GM23248 (cell line): ENCODE data around the gene RELT. TPM values are rescaled to one million over a fixed set of nuclear protein-coding genes. Genes with fewer than 3 reads are reported as not detected.
A peak's percentile ranks its signal among the peaks of the same experiment; 100 is the strongest.

ENCODE experiments used
- DNase-seq: peaks from one replicate; pipeline ENCODE4 v3.0.0-alpha.2; 2015
- H2AFZ ChIP-seq: fragments of 200-600 bp; sonication (generic); 2 replicates; pipeline ENCODE4 v1.6.1; 2016; ENCODE audit warnings: antibody characterized with exemption
- H3F3A ChIP-seq: fragments of 200-600 bp; sonication (generic); 2 replicates; pipeline ENCODE4 v1.6.1; 2016; ENCODE audit warnings: mild to moderate bottlenecking, antibody characterized with exemption, mixed run types; ENCODE audit not compliant: insufficient read depth
- H3K27ac ChIP-seq: fragments of 200-600 bp; sonication (generic); 2 replicates; pipeline ENCODE4 v1.5.1; 2016; ENCODE audit warnings: mild to moderate bottlenecking
- H3K27me3 ChIP-seq: fragments of 200-600 bp; sonication (generic); replicated peaks from 2 replicates; pipeline ENCODE4 v1.6.1; 2016; ENCODE audit warnings: mild to moderate bottlenecking; ENCODE audit not compliant: insufficient read depth
- H3K36me3 ChIP-seq: fragments of 200-600 bp; sonication (generic); 2 replicates; pipeline ENCODE4 v1.6.1; 2016; ENCODE audit warnings: low read depth, mild to moderate bottlenecking
- H3K4me1 ChIP-seq: fragments of 200-600 bp; sonication (generic); 2 replicates; pipeline ENCODE4 v1.6.1; 2016; ENCODE audit warnings: mild to moderate bottlenecking; ENCODE audit not compliant: insufficient read depth
- H3K4me2 ChIP-seq: fragments of 200-600 bp; sonication (generic); one replicate; pipeline ENCODE4 v1.6.1; 2016; ENCODE audit warnings: mild to moderate bottlenecking; ENCODE audit not compliant: unreplicated experiment
- H3K4me3 ChIP-seq: fragments of 200-600 bp; sonication (generic); 2 replicates; pipeline ENCODE4 v1.5.1; 2016; ENCODE audit warnings: mild to moderate bottlenecking
- H3K79me2 ChIP-seq: fragments of 200-600 bp; sonication (generic); 2 replicates; pipeline ENCODE4 v1.6.1; 2016; ENCODE audit warnings: mild to moderate bottlenecking; ENCODE audit not compliant: insufficient read depth
- H3K9ac ChIP-seq: fragments of 200-600 bp; sonication (generic); 2 replicates; pipeline ENCODE4 v1.6.1; 2016; ENCODE audit warnings: mild to moderate bottlenecking
- H3K9me2 ChIP-seq: fragments of 200-600 bp; sonication (generic); 2 replicates; pipeline ENCODE4 v1.6.1; 2016; ENCODE audit warnings: mixed run types, mild to moderate bottlenecking, moderate library complexity; ENCODE audit not compliant: insufficient read depth
- H3K9me3 ChIP-seq: fragments of 200-600 bp; sonication (generic); one replicate; pipeline ENCODE4 v1.6.1; 2017; ENCODE audit warnings: low read depth
- H4K20me1 ChIP-seq: fragments of 200-600 bp; sonication (generic); 2 replicates; pipeline ENCODE4 v1.6.0; 2016; ENCODE audit not compliant: insufficient read depth
- EZH2 ChIP-seq: fragments of 200-600 bp; sonication (generic); IDR thresholded peaks from 2 replicates; pipeline ENCODE4 v1.6.1; 2018; ENCODE audit warnings: antibody characterized with exemption, mild to moderate bottlenecking; ENCODE audit not compliant: insufficient read depth, poor library complexity, severe bottlenecking
- EZH2phosphoT487 ChIP-seq: fragments of 200-600 bp; sonication (generic); IDR thresholded peaks from 2 replicates; pipeline ENCODE4 v1.6.1; 2018; ENCODE audit warnings: antibody characterized with exemption, moderate library complexity, mild to moderate bottlenecking, low read depth; ENCODE audit not compliant: insufficient read depth
- WGBS, 2 experiments: methylation state at CpG; one replicate each; pipeline ENCODE4 v1.1.6; 2015 to 2017; ENCODE audit warnings: low lambda C conversion rate in 2 of 2, low coverage in 1 of 2; ENCODE audit errors: missing lambda C conversion rate in 2 of 2; 5-methylcytosine and 5-hydroxymethylcytosine counted together
- in situ Hi-C: fragments of 300-500 bp; cut with MboI; formaldehyde crosslinking; loops from 2 replicates; pipeline ENCODE4 v1.15.0; 2020
- polyA plus RNA-seq: library from polyadenylated mRNA; unstranded; fragments of >200 nt; fragmentation: Nextera tagmentation; extraction: Ambion mirVana; gene quantifications from 2 replicates; pipeline ENCODE4 v1.2.1, GENCODE V29; 2016
- total RNA-seq: library from RNA; depleted of rRNA; stranded (reverse); fragments of >200 nt; shearing (Covaris generic); gene quantifications from 2 replicates; pipeline ENCODE4 v1.2.3, GENCODE V29; 2014

RELT gene
- total and polyA plus RNA-seq, 2 experiments from 2014 or later = 2.9 to 8.2 TPM

GRCh38 chr11:73413256-73413655 is 37.1 kb downstream of the RELT start:
- Histone ChIP-seq H3K27ac (peak overlapping the region; percentile 91), H3K79me2 (no peaks in the 10 kb centered on the region), H3K9me3 (no peaks in the 10 kb centered on the region), H3F3A (peaks cover 44% of the 10 kb centered on the region), H2AFZ (no peak overlapping the region), H3K9ac (no peak overlapping the region), H4K20me1 (no peaks in the 10 kb centered on the region; the same call in 1 of the 2 replicates), H3K36me3 (0 out of 2 replicates have a peak, but pooled peaks cover 6% of the 10 kb centered on the region), H3K9me2 (no peaks in the 10 kb centered on the region), H3K4me2 (no peak overlapping the region), H3K4me1 (peaks cover 51% of the 10 kb centered on the region), H3K4me3 (no peak overlapping the region), H3K27me3 (no peaks in the 10 kb centered on the region)
- 94 to 100% methylated on average over 2 of the region's 2 CpGs for WGBS, 2 experiments
- no peak for DNase-seq
- in situ Hi-C loops = no loop called here
- TF ChIP-seq EZH2phosphoT487 = no peak
- TF ChIP-seq EZH2 = no peak

GRCh38 chr11:73414977-73415651 is 38.9 kb downstream of the RELT start:
- Histone ChIP-seq H3K9ac (peak overlapping the region; percentile 66), H3K9me2 (no peaks in the 10 kb centered on the region), H4K20me1 (no peaks in the 10 kb centered on the region; the same call in 1 of the 2 replicates), H3K4me3 (no peak overlapping the region), H3K79me2 (no peaks in the 10 kb centered on the region), H3K27me3 (no peaks in the 10 kb centered on the region), H3F3A (peaks cover 44% of the 10 kb centered on the region), H3K27ac (peak overlapping the region; percentile 91), H3K4me2 (peak overlapping the region; percentile 68), H3K36me3 (no peaks in the 10 kb centered on the region), H3K4me1 (peaks cover 49% of the 10 kb centered on the region), H2AFZ (no peak overlapping the region), H3K9me3 (no peaks in the 10 kb centered on the region)
- DNase-seq = peak; percentile 90
- TF ChIP-seq EZH2phosphoT487 (peak; percentile 81; the same call in 1 of the 2 replicates), EZH2 (no peak)
- 0% methylated on average over 1 of the region's 1 CpG for WGBS, 2 experiments
- in situ Hi-C loops = no loop called here

GRCh38 chr11:73415854-73416615 is 39.8 kb downstream of the RELT start:
- Histone ChIP-seq H2AFZ (no peak overlapping the region), H3K27me3 (no peaks in the 10 kb centered on the region), H3K9ac (peak overlapping the region; percentile 65), H3F3A (peaks cover 44% of the 10 kb centered on the region), H3K4me1 (peaks cover 42% of the 10 kb centered on the region), H3K9me3 (no peaks in the 10 kb centered on the region), H4K20me1 (no peaks in the 10 kb centered on the region; the same call in 1 of the 2 replicates), H3K4me2 (peak overlapping the region; percentile 68), H3K36me3 (no peaks in the 10 kb centered on the region), H3K79me2 (no peaks in the 10 kb centered on the region), H3K4me3 (0 out of 2 replicates have a peak overlapping the region, but pooled peaks have one; percentile 19), H3K9me2 (no peaks in the 10 kb centered on the region), H3K27ac (peak overlapping the region; percentile 91)
- WGBS, 2 experiments = 51 to 57% methylated on average over 4 of the region's 4 CpGs
- DNase-seq = peak; percentile 81
- in situ Hi-C loops = no loop called here
- no peak for TF ChIP-seq EZH2phosphoT487
- TF ChIP-seq EZH2 = no peak

- DNase-seq = peak; percentile 80
- Histone ChIP-seq H3K36me3 (no peaks in the 10 kb centered on the region), H3K9me3 (no peaks in the 10 kb centered on the region), H3K4me3 (0 out of 2 replicates have a peak overlapping the region, but pooled peaks have one; percentile 19), H2AFZ (no peak overlapping the region), H3K4me1 (peaks cover 42% of the 10 kb centered on the region), H3K9me2 (no peaks in the 10 kb centered on the region), H3F3A (peaks cover 44% of the 10 kb centered on the region), H3K27me3 (no peaks in the 10 kb centered on the region), H3K9ac (peak overlapping the region; percentile 65), H4K20me1 (no peaks in the 10 kb centered on the region; the same call in 1 of the 2 replicates), H3K4me2 (peak overlapping the region; percentile 68), H3K79me2 (no peaks in the 10 kb centered on the region), H3K27ac (peak overlapping the region; percentile 91)
- TF ChIP-seq EZH2phosphoT487 = no peak
- TF ChIP-seq EZH2 = no peak
- WGBS, 2 experiments = 19 to 36% methylated on average over 2 of the region's 2 CpGs
- in situ Hi-C loops = no loop called here
These were observed 40.6 kb downstream of the RELT start for GRCh38 chr11:73416786-73417185.
